K562 (cell line): ENCODE data around the gene HMX2. TPM values are rescaled to one million over a fixed set of nuclear protein-coding genes. Genes with fewer than 3 reads are reported as not detected.

Experiments
- ATAC-seq: fragments of 200-7000 bp; cut with Tn5 transposase; 3 replicates; pipeline ENCODE4 v1.9.1; 2020; ENCODE audit warnings: moderate library complexity
- BruUV-seq: library from RNA; stranded (reverse); fragments of 400-500 nt; replicated peaks from 2 replicates; lab custom pipeline; 2021; lab: Mats Ljungman, UMichigan
- CTCF ChIA-PET: fragments of 300-600 bp; formaldehyde crosslinking; extraction: SDS; loops from one replicate; lab custom pipeline; 2021; ENCODE audit warnings: low intra/inter-chr PET ratio; lab: Yijun Ruan, JAX
- POLR2A ChIA-PET: fragments of 300-600, 350-650 bp; sonication (Branson Sonifier 250); formaldehyde crosslinking; extraction: SDS; loops from one replicate; lab custom pipeline; 2021; ENCODE audit warnings: antibody characterized with exemption, inconsistent platforms; lab: Yijun Ruan, JAX
- DNase-seq, 4 experiments: peaks; one replicate each; pipeline versions ENCODE4 v3.0.0 to v3.0.0-alpha.2; 2011 to 2018; ENCODE audit warnings: low spot score in 3 of 4, mixed read lengths in 3 of 4; ENCODE audit errors: extremely low read depth in 1 of 4
- FAIRE-seq: peaks from 2 replicates; lab custom pipeline; 2011; peaks lifted over from hg19 to GRCh38; lab: Jason Lieb, UNC
- H2AFZ ChIP-seq: 2 replicates; pipeline ENCODE4 v1.6.0; 2011; ENCODE audit warnings: low read depth, low read length, control low read depth, inconsistent platforms
- H3K27ac ChIP-seq: fragments of 200-600 bp; 3 replicates; pipeline ENCODE4 v1.8.0; 2011; ENCODE audit warnings: low read depth, mild to moderate bottlenecking, control low read depth, inconsistent platforms, low read length, moderate library complexity, mixed read lengths; ENCODE audit errors: extremely low read depth
- H3K27me3 ChIP-seq, 2 experiments: fragments of 300-600 bp in 1 of 2; 2 replicates in 1 of 2; 3 replicates in 1 of 2; pipeline versions ENCODE4 v1.6.0 to v1.8.0; 2011; ENCODE audit warnings: inconsistent platforms in 2 of 2, low read length in 2 of 2, mild to moderate bottlenecking in 1 of 2, mixed read lengths in 1 of 2, moderate library complexity in 1 of 2; ENCODE audit not compliant: control insufficient read depth in 2 of 2, insufficient read depth in 2 of 2
- H3K36me3 ChIP-seq: fragments of 300-600 bp; 3 replicates; pipeline ENCODE4 v1.8.0; 2011; ENCODE audit warnings: mild to moderate bottlenecking, low read length, inconsistent platforms; ENCODE audit not compliant: control insufficient read depth, insufficient read depth
- H3K4me1 ChIP-seq, 2 experiments: fragments of 200-600 bp in 1 of 2; replicated peaks in 1 of 2; 2 replicates in 1 of 2; 3 replicates in 1 of 2; pipeline versions ENCODE4 v1.5.1 to v1.8.0; 2011; ENCODE audit warnings: inconsistent platforms in 2 of 2, low read length in 2 of 2, mild to moderate bottlenecking in 1 of 2, mixed read lengths in 1 of 2, moderate library complexity in 1 of 2; ENCODE audit not compliant: control insufficient read depth in 2 of 2, insufficient read depth in 2 of 2
- H3K4me2 ChIP-seq: 2 replicates; pipeline ENCODE4 v1.6.1; 2011; ENCODE audit warnings: low read length, control low read depth, inconsistent platforms, mixed read lengths; ENCODE audit not compliant: insufficient read depth
- H3K4me3 ChIP-seq: fragments of 200-600 bp; sonication (generic), shearing (Covaris generic); 2 replicates; pipeline ENCODE4 v1.5.1; 2016; ENCODE audit warnings: control low read depth, inconsistent platforms
- H3K79me2 ChIP-seq: fragments of 200-600 bp; 3 replicates; pipeline ENCODE4 v1.8.0; 2011; ENCODE audit warnings: low read length, inconsistent platforms; ENCODE audit not compliant: control insufficient read depth, insufficient read depth
- H3K9ac ChIP-seq, 2 experiments: 2 replicates each; pipeline versions ENCODE4 v1.6.0 to v1.6.1; 2011; ENCODE audit warnings: low read depth in 2 of 2, low read length in 2 of 2, control low read depth in 1 of 2, inconsistent platforms in 1 of 2, mild to moderate bottlenecking in 1 of 2, mixed read lengths in 1 of 2; ENCODE audit not compliant: insufficient read depth in 1 of 2
- H3K9me1 ChIP-seq: one replicate; pipeline ENCODE4 v1.6.0; 2011; ENCODE audit warnings: inconsistent platforms, mild to moderate bottlenecking, low read length, moderate library complexity; ENCODE audit not compliant: control insufficient read depth, insufficient read depth
- H3K9me3 ChIP-seq: replicated peaks from 2 replicates; pipeline ENCODE4 v1.5.1; 2011; ENCODE audit warnings: low read depth, low read length, inconsistent platforms; ENCODE audit not compliant: control insufficient read depth, insufficient read depth
- H4K20me1 ChIP-seq: replicated peaks from 2 replicates; pipeline ENCODE4 v1.6.1; 2011; ENCODE audit warnings: low read length, inconsistent platforms, mixed read lengths; ENCODE audit not compliant: control insufficient read depth, insufficient read depth
- GTF2F1 ChIP-seq: IDR thresholded peaks from 2 replicates; pipeline ENCODE4 v1.6.1; 2011; ENCODE audit warnings: low read depth, low read length, improper control_type of control experiment
- POLR2A ChIP-seq: fragments of 450-650 bp; conservative IDR thresholded peaks from 2 replicates; pipeline ENCODE4 v1.6.1; 2016
- POLR2G ChIP-seq: fragments of 200-400 bp; formaldehyde crosslinking; IDR thresholded peaks from 2 replicates; pipeline ENCODE4 v1.6.1; 2017; ENCODE audit warnings: low read depth, mild to moderate bottlenecking, antibody characterized with exemption, low read length, moderate library complexity
- TAF9B ChIP-seq: fragments of 450-650 bp; IDR thresholded peaks from 2 replicates; pipeline ENCODE4 v1.6.1; 2018; ENCODE audit warnings: mild to moderate bottlenecking; ENCODE audit not compliant: partially characterized antibody
- TEAD1 ChIP-seq, 2 experiments: fragments of 450-650 bp in 1 of 2; sonication (generic) in 1 of 2; formaldehyde crosslinking; IDR thresholded peaks; 2 replicates each; pipeline versions ENCODE4 v1.4.0 to v1.8.0; 2020 to 2022; ENCODE audit warnings: mild to moderate bottlenecking in 2 of 2, missing genetic modification reagents in 1 of 2
- ZNF592 ChIP-seq: fragments of 450-650 bp; IDR thresholded peaks from 2 replicates; pipeline ENCODE4 v1.6.1; 2017; ENCODE audit warnings: antibody characterized with exemption, mild to moderate bottlenecking
- WGBS: fragments of 100-300 bp; shearing (Covaris generic); methylation state at CpG from one replicate; pipeline ENCODE4 v1.1.6; 2016; ENCODE audit warnings: low coverage, mixed read lengths; ENCODE audit not compliant: insufficient coverage; ENCODE audit errors: missing lambda C conversion rate; 5-methylcytosine and 5-hydroxymethylcytosine counted together
- in situ Hi-C: fragments of 300-500 bp; cut with MboI; formaldehyde crosslinking; loops from 4 replicates; pipeline ENCODE4 v1.15.0; 2018; ENCODE audit warnings: inconsistent platforms, mixed read lengths
- intact Hi-C: fragments of 100-400 bp; cut with micrococcal nuclease; formaldehyde crosslinking; loops from 2 replicates; pipeline ENCODE4 v1.14.2; 2022
- polyA plus RNA-seq, 8 experiments: library from polyadenylated mRNA; depleted of rRNA in 4 of 8; stranded (reverse) in 5 of 8; unstranded in 3 of 8; fragments of >200 nt; fragmentation: Nextera tagmentation in 2 of 8; fragmentation: Illumina TruSeq in 1 of 8; extraction: Ambion mirVana in 2 of 8; extraction: Trizol in 1 of 8; gene quantifications; 2 replicates each; pipeline versions ENCODE4 v1.2.1 to v1.2.3, GENCODE V29; 2011 to 2014; ENCODE audit warnings: inconsistent platforms in 1 of 8, missing spikeins in 1 of 8
- total RNA-seq, 7 experiments: library from RNA; depleted of rRNA in 6 of 7; stranded (reverse); fragments of >200 nt in 6 of 7; fragmentation: Illumina TruSeq in 2 of 7; extraction: Trizol in 2 of 7; gene quantifications; 2 replicates each; pipeline versions ENCODE4 v1.2.1 to v1.2.3, GENCODE V29; 2011 to 2021; ENCODE audit warnings: low replicate concordance in 1 of 7
- TF ChIP-seq, protein P1 (sequence below): fragments of 450-650 bp; IDR thresholded peaks from one replicate; pipeline ENCODE4 v1.6.1; 2018; ENCODE audit warnings: mild to moderate bottlenecking, moderate library complexity; ENCODE audit not compliant: partially characterized antibody

Gene HMX2
- total and polyA plus RNA-seq, 9 of the 15 experiments (the other 6 are each of a cell fraction or from before 2014, with no cell fraction given), result 0.07 to 0.58 (median 0.09) TPM; not detected in 2

DNA sequence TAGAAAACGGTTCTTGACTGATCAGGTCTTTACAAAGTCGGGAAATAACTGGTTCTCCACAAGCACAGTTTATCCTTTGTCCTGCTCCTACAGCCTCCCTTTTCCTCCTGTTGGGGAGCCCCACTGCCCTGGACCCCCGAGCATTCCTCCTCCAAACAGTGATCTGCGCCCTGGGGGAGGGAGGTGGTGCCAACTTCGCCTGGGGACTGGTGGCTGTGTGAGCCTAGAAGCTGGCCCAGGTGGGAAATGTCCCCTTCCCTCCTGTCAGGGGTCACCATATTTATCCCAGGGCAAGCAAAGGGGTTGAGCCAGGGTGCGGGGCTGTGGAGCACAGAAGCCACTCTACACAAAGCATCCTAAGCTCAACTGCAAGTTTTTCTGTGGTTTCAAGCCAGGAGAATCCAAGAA, 6.9 kb upstream of the HMX2 start:
- Histone ChIP-seq H3K9me3 (no peaks in the 10 kb centered on the region), H3K9me1 (no peaks in the 10 kb centered on the region), H2AFZ (no peak overlapping the region), H3K27me3 (no peaks in the 10 kb centered on the region), H3K36me3 (peaks cover 46% of the 10 kb centered on the region), H3K4me2 (no peak overlapping the region), H3K27ac (no peak overlapping the region), H3K9ac (no peak overlapping the region), H3K79me2 (peaks cover 54% of the 10 kb centered on the region), H3K4me3 (no peak overlapping the region), H4K20me1 (peaks cover 7% of the 10 kb centered on the region; the same call in 1 of the 2 replicates), H3K4me1 (peaks cover 14 to 22% of the 10 kb centered on the region in 2 experiments)
- intact Hi-C loops (no loop called here), in situ Hi-C loops (no loop called here)
- DNase-seq (no peak), FAIRE-seq (no peak), ATAC-seq (no peak)
- 85% methylated on average over 3 of the region's 6 CpGs for WGBS
- no peak for TF ChIP-seq TEAD1 (CRISPR knock-in tag; IDR thresholded peaks at IDR 0.05)
- no peak for TF ChIP-seq TAF9B
- no peak for TF ChIP-seq GTF2F1
- TF ChIP-seq POLR2G, result peak; percentile 70
- TF ChIP-seq POLR2A, result peak; percentile 23; the same call in 1 of the 2 replicates
- TF ChIP-seq ZNF592, result no peak
- TF ChIP-seq, protein P1, sequence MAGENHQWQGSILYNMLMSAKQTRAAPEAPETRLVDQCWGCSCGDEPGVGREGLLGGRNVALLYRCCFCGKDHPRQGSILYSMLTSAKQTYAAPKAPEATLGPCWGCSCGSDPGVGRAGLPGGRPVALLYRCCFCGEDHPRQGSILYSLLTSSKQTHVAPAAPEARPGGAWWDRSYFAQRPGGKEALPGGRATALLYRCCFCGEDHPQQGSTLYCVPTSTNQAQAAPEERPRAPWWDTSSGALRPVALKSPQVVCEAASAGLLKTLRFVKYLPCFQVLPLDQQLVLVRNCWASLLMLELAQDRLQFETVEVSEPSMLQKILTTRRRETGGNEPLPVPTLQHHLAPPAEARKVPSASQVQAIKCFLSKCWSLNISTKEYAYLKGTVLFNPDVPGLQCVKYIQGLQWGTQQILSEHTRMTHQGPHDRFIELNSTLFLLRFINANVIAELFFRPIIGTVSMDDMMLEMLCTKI, result no peak
- ChIA-PET POLR2A (interaction anchor here (4.9 kb wide), 1 partner anchor 13 kb away, joined by 34 read pairs; the partner anchor contains the start of gene BUB3), CTCF (no interaction called here)
- no TSS peak for BruUV-seq
